Mesenteric fat pad (tissue), 1 donor: ENCODE data around the gene SEC61A1. TPM values are rescaled to one million over a fixed set of nuclear protein-coding genes. Genes with fewer than 3 reads are reported as not detected.
A peak's percentile ranks its signal among the peaks of the same experiment; 100 is the strongest.

Experiments used
- DNase-seq: peaks from one replicate; pipeline ENCODE4 v3.0.0-alpha.2; 2020; ENCODE audit warnings: low spot score
- long read RNA-seq: library from polyadenylated mRNA; unstranded; transcript quantifications from one replicate; pipeline ENCODE4 v2.0.0, GENCODE V29; 2020
- total RNA-seq: library from RNA; stranded (reverse); fragmentation: NEBNext Ultra II Directional; extraction: Animal tissue kit (Norgen Biotek cat#: 25700); gene quantifications from one replicate; pipeline ENCODE4 v1.2.1, GENCODE V29; 2021
- donor health status: DM: yes; HTN: yes; CAD: no.

Gene SEC61A1
- 226 TPM for total RNA-seq
- long read RNA-seq, transcript SEC61A1-201 (12 exons, 3,635 nt): major isoform, 195 of 568 reads
- long read RNA-seq, partial matches to known transcripts: 82 of 568 reads
- long read RNA-seq, other reads (novel, unspliced or antisense): 287 of 568 reads

GRCh38 chr3:128051837-128052594 is at the start of gene SEC61A1:
Gene SEC61A1 (plus strand): TSS chr3:128052437. CDS start chr3:128052553, 116 bp downstream.
- peak; percentile 99 for DNase-seq

- DNase-seq: peak; percentile 45
Measured at GRCh38 chr3:128004661-128005060, 47.6 kb upstream of the SEC61A1 start.

DNA sequence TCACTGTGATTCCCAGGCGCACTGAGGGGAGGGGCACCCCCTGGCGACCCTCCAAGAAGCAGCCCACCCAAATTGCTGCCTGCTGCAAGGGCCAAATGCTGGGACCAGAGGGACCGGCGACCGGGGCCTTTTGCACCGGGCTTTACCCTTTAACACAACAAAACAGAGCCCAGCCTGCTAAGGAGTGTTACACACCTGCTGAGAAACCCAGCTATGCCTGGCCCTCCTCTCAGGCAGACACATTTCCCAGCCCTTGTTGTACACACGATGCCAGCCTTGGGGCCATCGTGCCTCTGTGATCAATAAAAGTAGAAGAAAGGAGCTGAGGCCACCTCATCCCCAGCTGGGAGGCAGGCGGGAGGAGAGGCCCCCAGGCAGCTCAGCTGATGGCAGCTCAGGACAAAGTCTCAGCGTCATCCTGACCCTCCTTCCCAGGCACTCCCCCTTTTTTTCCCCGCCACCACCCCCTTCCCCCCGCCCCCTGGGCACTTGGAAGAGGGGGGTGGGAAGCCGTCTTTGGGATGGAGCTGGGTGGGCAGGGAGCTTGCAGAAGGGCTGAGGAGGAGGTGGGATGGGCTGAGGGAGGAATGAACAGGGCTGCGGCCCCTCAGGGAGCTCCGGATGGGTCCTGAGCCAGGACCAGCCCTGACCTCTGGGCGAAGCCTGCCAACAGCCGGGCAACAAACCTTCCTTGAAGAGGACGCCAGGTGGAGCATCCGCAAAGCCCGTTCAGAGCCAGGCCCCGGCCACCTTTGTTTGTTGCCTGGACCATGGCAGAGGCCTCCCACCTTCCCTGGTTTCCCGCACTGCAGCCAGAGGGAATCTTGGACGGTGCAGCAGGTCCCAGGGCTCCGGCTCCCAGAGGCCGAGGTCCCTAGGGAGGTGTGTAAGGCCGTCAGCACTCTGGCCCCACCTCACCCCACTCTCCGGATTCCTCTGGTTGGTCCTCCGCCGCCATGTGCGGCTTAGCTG is 45.9 kb upstream of the SEC61A1 start:
- DNase-seq: peak; percentile 88

GRCh38 chr3:128007033-128007424 is 45.2 kb upstream of the SEC61A1 start:
- peak; percentile 81 for DNase-seq

- no peak for DNase-seq
Measured at GRCh38 chr3:128009952-128010846, 42.0 kb upstream of the SEC61A1 start.

DNA sequence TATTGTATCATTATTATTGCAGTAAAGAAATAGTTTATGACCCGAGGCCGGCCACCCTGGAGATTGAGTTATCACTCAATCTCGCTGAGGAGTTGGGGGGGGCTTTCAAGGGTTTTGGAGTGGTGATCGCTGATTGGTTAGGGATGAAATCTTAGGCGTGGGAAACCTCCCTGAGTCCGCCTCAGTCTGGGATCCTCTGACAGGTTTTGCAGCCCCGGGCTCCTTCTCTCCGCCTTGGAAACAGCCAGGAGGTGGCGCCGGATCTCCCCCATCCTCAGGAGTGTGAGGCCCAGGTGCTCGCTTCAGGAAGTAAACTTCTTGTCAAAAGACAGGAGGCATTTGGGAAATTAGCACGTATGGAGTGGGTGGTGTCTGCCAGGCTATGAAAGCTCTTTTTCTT is 41.1 kb upstream of the SEC61A1 start:
- no peak for DNase-seq

- no peak for DNase-seq
Measured at GRCh38 chr3:128012050-128012449, 40.2 kb upstream of the SEC61A1 start.

DNA sequence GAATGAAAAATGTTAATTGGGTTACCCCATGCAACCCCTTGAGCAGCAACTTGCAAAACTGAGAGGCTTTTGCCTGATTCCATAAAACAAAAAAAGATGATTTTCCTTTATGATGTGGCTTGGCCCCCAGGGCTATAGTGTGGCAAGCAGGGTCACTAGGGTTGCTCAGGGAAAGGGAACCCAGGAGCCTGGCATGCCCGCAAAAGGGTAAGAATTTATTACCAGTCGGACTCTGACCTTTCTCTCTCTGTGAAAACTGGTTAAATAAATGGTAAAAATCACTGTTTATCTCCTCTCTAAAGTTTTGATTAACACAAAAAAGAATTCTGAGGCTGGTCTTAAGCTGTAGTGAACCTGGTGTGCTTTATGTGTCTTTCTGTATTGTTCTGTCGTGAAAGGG is 37.7 kb upstream of the SEC61A1 start:
- no peak for DNase-seq

- DNase-seq: no peak
Measured at GRCh38 chr3:128016502-128016901, 35.7 kb upstream of the SEC61A1 start.

DNA sequence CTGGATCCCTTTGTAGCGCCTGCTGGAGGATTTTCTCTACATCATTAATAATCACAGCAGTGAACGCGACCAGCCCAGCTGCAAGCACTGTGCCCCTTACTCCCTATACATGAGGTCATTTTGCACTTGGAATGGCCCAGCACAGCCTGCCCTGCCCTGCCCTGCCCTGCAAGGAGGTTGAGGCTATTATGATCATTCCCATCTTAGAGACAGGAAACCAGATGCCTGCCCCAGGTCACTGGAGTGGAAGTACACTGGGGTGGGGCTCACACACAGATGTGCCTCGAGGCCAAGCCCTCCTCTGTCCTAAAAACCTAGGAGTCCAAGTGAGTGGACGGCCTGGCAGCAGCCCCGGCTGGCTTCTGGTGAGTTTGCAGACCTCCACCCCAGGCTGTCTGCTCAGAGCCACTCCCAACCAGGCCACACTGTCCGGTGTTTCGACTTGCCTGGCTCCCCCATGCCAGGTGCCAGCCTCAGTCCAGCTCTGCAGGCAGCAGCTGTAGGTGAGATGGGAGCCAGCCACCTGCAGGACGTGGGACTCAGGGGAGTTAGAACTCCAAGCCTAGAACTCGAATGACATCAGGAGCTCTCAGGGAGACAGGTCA is 30.4 kb upstream of the SEC61A1 start:
- DNase-seq: no peak

GRCh38 chr3:128033102-128033501 is 19.1 kb upstream of the SEC61A1 start:
- no peak for DNase-seq

GRCh38 chr3:128036119-128036518 is 16.1 kb upstream of the SEC61A1 start:
- DNase-seq: no peak

DNA sequence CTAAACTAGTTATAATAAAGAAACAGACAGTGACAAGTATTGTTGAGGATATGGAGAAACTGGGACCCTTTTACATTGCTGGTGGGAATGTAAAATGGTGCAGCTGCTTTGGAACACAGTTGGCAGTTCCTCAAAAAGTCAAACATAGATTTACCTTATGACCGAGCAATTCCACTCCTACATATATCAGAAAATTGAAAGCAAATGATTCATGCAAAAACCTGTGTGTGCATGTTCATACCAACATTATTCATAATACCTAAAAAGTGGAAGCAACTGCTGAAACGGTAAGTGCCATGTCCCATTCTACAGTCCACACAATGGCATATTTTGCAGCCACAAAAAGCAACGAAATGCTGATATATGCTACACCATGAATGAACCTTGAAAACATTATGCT is 12.2 kb upstream of the SEC61A1 start:
- no peak for DNase-seq

DNA sequence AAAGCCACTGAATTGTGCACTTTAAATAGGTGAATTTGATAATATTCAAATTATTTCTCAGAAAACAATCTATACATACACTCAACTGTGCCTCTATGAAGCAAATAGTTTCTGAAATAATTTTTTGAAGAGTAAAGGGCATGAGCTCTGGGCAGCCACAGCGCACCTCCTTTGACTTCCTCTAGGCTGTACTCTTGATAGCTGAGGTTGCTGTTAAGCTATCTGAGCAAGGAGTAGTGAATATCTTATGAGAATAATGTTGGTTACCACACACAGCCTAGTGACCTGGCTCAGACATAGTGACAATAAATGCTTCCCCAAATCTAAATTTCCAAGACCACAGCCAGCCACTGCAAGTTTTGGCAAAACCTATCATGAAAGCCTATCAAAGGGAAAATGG is 11.6 kb upstream of the SEC61A1 start:
- no peak for DNase-seq

- DNase-seq: no peak
Measured at GRCh38 chr3:128041344-128041743, 10.9 kb upstream of the SEC61A1 start.

GRCh38 chr3:128050597-128050996 is 1.6 kb upstream of the SEC61A1 start:
- DNase-seq: no peak

DNA sequence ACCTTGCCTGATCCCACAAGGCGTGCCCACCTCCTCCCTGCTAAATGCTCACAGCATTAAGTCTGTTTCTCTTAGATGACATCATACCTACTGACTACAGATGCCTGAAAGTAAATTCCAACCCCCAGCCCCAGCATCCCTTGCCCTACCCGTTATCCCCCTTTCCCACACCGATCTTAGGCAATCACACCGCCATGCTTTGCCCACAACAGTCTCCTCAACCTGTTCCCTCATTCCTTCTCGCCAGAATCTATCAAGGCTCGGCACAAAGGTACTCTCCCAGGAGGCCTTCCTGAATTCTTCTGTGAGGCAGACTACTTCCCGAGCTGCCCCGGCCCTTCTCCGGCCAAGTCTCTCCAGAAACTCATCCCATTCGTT is 789 bp upstream of the SEC61A1 start:
- DNase-seq: no peak

DNA sequence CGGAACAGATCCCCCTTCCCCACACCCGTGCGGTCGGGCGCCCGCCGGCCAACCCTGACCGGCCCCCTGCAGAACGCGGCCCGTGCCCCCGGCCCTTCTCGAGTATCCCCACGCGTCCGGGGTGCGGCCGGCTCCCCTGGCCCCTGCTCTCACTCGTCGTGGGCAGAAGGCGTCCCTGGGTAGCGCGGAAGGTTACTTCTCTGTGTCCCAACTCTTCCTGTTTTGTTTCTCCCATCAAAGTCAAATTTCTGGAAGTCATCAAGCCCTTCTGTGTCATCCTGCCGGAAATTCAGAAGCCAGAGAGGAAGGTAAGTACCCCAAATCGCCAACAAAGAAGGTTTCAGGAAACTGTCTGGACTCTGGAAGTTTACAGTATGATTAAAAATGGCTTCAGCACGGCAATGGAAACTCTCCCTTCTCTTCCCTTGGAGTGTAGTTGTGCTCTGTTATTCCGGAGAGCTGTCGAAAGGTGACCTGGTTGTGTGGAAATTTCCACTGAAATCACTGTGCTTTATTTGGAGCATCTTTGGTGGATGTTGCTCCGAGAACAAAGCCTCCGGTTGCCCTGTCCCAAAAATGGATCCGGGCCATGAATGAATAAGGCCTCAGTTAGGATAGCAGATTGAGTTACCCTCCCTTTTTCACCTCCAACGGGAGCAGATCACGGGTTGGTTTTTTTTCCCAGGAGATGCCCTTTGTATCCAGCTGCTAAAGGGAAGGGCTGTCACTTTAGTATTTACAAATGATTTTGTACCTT is 536 bp downstream of the SEC61A1 start:
- DNase-seq: no peak

DNA sequence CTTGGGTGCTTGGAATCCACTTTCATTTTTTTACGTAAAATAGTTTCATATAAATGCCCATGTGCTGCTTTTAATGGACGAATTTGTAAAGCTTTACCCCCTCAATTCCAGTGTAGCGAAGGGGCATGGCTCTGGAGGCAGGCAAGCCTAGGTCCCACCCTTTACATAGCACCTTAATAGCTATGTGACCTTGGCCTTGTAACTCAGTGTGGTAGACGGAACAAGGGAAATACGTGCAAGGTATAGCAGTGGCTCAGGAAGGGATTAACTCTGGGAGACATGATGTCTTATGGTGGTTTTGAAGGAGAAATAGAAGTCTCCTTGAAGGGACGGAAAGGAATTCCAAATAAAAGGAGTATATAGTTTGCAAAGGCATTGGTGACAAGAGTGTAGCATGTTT is 1.4 kb downstream of the SEC61A1 start:
- no peak for DNase-seq

GRCh38 chr3:128054367-128054766 is 2.1 kb downstream of the SEC61A1 start:
- no peak for DNase-seq
